OCI-LY7 (cell line): ENCODE data around the gene ST6GALNAC1. TPM values are rescaled to one million over a fixed set of nuclear protein-coding genes. Genes with fewer than 3 reads are reported as not detected.

Experiments
- BruUV-seq: library from RNA; stranded (reverse); fragments of 400-500 nt; replicated peaks from 2 replicates; lab custom pipeline; 2021; lab: Mats Ljungman, UMichigan
- CTCF ChIA-PET: fragments of 300-600 bp; sonication (Branson Sonifier 250); formaldehyde crosslinking; loops from one replicate; lab custom pipeline; 2022; ENCODE audit warnings: antibody characterized with exemption; ENCODE audit not compliant: unreplicated experiment; lab: Charles Lee
- POLR2A ChIA-PET: fragments of 300-600 bp; sonication (Branson Sonifier 250); formaldehyde crosslinking; loops from one replicate; lab custom pipeline; 2022; ENCODE audit warnings: antibody characterized with exemption; lab: Charles Lee
- DNase-seq: peaks from one replicate; pipeline ENCODE4 v3.0.0-alpha.2; 2015; ENCODE audit warnings: low spot score
- H2AFZ ChIP-seq: fragments of 200-600 bp; sonication (generic), shearing (Covaris generic); 2 replicates; pipeline ENCODE4 v1.6.1; 2014; ENCODE audit warnings: mild to moderate bottlenecking, antibody characterized with exemption, low read length, moderate library complexity
- H3K27ac ChIP-seq: fragments of 200-600 bp; sonication (generic); 2 replicates; pipeline ENCODE4 v1.5.1; 2014; ENCODE audit warnings: mixed run types, low read depth, mild to moderate bottlenecking, moderate library complexity, low read length, inconsistent platforms; ENCODE audit not compliant: poor library complexity, severe bottlenecking
- H3K36me3 ChIP-seq: fragments of 200-600 bp; sonication (generic); 2 replicates; pipeline ENCODE4 v1.6.1; 2014; ENCODE audit warnings: mild to moderate bottlenecking, antibody characterized with exemption, low read length, moderate library complexity, mixed read lengths; ENCODE audit not compliant: insufficient read depth
- H3K4me1 ChIP-seq: fragments of 200-600 bp; sonication (generic); 2 replicates; pipeline ENCODE4 v1.5.1; 2014; ENCODE audit warnings: mild to moderate bottlenecking, low read length; ENCODE audit not compliant: insufficient read depth, poor library complexity, severe bottlenecking
- H3K4me2 ChIP-seq: fragments of 200-600 bp; sonication (generic); 2 replicates; pipeline ENCODE4 v1.6.1; 2014; ENCODE audit warnings: mild to moderate bottlenecking, low read length
- H3K4me3 ChIP-seq: fragments of 200-600 bp; sonication (generic); 2 replicates; pipeline ENCODE4 v1.5.1; 2014; ENCODE audit warnings: mild to moderate bottlenecking, low read depth, low read length; ENCODE audit not compliant: poor library complexity, severe bottlenecking
- H3K79me2 ChIP-seq: fragments of 200-600 bp; sonication (generic); 2 replicates; pipeline ENCODE4 v1.6.1; 2016; ENCODE audit warnings: low read depth, mild to moderate bottlenecking, low read length, moderate library complexity, mixed read lengths; ENCODE audit not compliant: insufficient read depth
- H3K9me2 ChIP-seq: fragments of 200-600 bp; sonication (generic); 2 replicates; pipeline ENCODE4 v1.6.1; 2016; ENCODE audit warnings: mild to moderate bottlenecking, low read length, mixed read lengths; ENCODE audit not compliant: insufficient read depth
- H3K9me3 ChIP-seq: fragments of 200-600 bp; sonication (generic); 2 replicates; pipeline ENCODE4 v1.6.1; 2014; ENCODE audit warnings: mild to moderate bottlenecking, mixed run types, low read length, mixed read lengths
- H4K20me1 ChIP-seq: fragments of 200-600 bp; sonication (generic); 2 replicates; pipeline ENCODE4 v1.6.1; 2014; ENCODE audit warnings: mild to moderate bottlenecking, antibody characterized with exemption, low read length, moderate library complexity, mixed read lengths; ENCODE audit not compliant: insufficient read depth
- EZH2phosphoT487 ChIP-seq: fragments of 200-600 bp; sonication (generic); IDR thresholded peaks from 2 replicates; pipeline ENCODE4 v1.6.1; 2018; ENCODE audit warnings: low read depth, borderline replicate concordance, mild to moderate bottlenecking, mixed run types, antibody characterized with exemption, low read length, moderate library complexity, mixed read lengths
- intact Hi-C: fragments of 100-400 bp; cut with micrococcal nuclease; formaldehyde crosslinking; loops from one replicate; pipeline ENCODE4 v1.10.0; 2022; ENCODE audit not compliant: unreplicated experiment
- total RNA-seq, 2 experiments: library from RNA; depleted of rRNA in 1 of 2; stranded (reverse); fragments of >200 nt in 1 of 2; shearing (Covaris generic) in 1 of 2; gene quantifications; 2 replicates each; pipeline ENCODE4 v1.2.3, GENCODE V29; 2014 to 2022
- TF ChIP-seq, protein P1 (sequence below): fragments of 200-600 bp; sonication (generic); conservative IDR thresholded peaks from 2 replicates; pipeline ENCODE4 v1.5.1; 2014; ENCODE audit warnings: mild to moderate bottlenecking, antibody characterized with exemption, low read length, moderate library complexity, mixed read lengths

Gene ST6GALNAC1
- total RNA-seq, 2 experiments from 2014 or later: not detected

DNA sequence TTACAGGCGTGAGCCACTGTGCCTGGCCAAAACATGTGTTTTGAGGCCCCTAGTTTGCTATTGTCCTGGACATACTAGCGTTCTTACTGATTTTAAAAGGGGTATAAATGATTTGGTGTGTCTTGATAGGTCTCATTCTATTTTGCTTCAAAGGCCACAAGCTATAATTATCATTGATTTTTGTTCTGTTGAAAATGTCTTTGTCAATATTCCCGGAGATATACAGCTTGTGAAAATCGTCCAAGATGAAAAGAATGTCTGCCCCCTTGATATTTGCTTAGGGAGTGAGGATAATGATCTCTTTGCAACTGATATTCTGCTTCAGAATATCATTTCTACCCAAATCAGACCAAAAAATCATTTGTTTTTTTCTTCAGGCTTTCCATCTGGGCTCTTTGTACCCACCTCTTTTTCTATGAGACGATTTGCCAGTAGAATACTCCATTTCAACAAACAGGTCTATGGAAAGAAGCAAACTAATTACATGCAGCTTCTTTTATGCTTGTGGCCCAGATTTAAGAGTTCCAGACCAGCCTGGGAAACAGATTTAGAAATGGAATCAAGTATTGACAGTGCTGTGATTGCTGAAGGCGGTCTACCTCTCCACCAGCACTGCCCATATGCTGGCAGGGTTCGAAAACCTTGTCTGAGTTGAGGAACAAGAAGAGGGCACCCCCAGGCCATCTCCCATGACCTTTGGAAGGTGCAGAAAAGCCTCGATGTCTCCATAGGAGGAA, 14.1 kb upstream of the ST6GALNAC1 start:
- peaks cover 8% of the 10 kb centered on the region for H3K4me1 ChIP-seq
- H3K27ac ChIP-seq: no peak overlapping the region
- no peak overlapping the region for H3K4me2 ChIP-seq
- ChIA-PET POLR2A (interaction anchor here (1.2 kb wide), 1 partner anchor 38 kb away, joined by 3 read pairs; no protein-coding TSS in a partner anchor), CTCF (no interaction called here)
- TF ChIP-seq, protein P1, sequence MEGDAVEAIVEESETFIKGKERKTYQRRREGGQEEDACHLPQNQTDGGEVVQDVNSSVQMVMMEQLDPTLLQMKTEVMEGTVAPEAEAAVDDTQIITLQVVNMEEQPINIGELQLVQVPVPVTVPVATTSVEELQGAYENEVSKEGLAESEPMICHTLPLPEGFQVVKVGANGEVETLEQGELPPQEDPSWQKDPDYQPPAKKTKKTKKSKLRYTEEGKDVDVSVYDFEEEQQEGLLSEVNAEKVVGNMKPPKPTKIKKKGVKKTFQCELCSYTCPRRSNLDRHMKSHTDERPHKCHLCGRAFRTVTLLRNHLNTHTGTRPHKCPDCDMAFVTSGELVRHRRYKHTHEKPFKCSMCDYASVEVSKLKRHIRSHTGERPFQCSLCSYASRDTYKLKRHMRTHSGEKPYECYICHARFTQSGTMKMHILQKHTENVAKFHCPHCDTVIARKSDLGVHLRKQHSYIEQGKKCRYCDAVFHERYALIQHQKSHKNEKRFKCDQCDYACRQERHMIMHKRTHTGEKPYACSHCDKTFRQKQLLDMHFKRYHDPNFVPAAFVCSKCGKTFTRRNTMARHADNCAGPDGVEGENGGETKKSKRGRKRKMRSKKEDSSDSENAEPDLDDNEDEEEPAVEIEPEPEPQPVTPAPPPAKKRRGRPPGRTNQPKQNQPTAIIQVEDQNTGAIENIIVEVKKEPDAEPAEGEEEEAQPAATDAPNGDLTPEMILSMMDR: no peak
- no peak for TF ChIP-seq EZH2phosphoT487
- no peak overlapping the region for H3K4me3 ChIP-seq
- H3K9me3 ChIP-seq: no peaks in the 10 kb centered on the region
- no TSS peak for BruUV-seq
- intact Hi-C loops: no loop called here
- H2AFZ ChIP-seq: no peak overlapping the region; the same call in 1 of the 2 replicates
- no peaks in the 10 kb centered on the region for H4K20me1 ChIP-seq
- no peak for DNase-seq
- no peaks in the 10 kb centered on the region for H3K79me2 ChIP-seq
- H3K9me2 ChIP-seq: no peaks in the 10 kb centered on the region
- H3K36me3 ChIP-seq: no peaks in the 10 kb centered on the region

DNA sequence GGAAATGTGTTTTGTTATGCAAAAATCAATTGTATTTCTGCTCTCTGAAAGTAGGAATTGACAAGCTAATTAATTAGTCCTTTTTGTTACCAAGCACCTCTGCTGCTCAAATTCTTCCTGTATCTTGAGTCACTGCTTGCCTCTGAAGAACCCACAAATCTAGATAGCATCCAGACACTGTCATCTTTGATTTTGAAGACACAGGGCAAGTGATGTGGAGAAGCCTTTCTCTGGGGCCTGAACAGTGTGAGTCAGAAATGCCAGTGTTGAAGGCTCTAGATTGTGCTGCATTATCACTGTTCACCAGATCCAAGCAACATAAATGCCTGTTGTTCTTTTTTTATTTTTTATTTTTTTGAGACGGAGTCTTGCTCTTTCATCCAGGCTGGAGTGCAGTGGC, 10.9 kb upstream of the ST6GALNAC1 start:
- no TSS peak for BruUV-seq
- H3K79me2 ChIP-seq: no peaks in the 10 kb centered on the region
- no peak for TF ChIP-seq EZH2phosphoT487
- TF ChIP-seq, protein P1: no peak
- H3K9me3 ChIP-seq: no peaks in the 10 kb centered on the region
- CTCF ChIA-PET: no interaction called here
- POLR2A ChIA-PET: no interaction called here
- no peaks in the 10 kb centered on the region for H4K20me1 ChIP-seq
- no peaks in the 10 kb centered on the region for H3K9me2 ChIP-seq
- no peak overlapping the region for H2AFZ ChIP-seq
- H3K27ac ChIP-seq: no peak overlapping the region
- no peaks in the 10 kb centered on the region for H3K4me1 ChIP-seq
- no peak overlapping the region for H3K4me2 ChIP-seq
- H3K36me3 ChIP-seq: no peaks in the 10 kb centered on the region
- no peak overlapping the region for H3K4me3 ChIP-seq
- intact Hi-C loops: no loop called here
- DNase-seq: no peak

DNA sequence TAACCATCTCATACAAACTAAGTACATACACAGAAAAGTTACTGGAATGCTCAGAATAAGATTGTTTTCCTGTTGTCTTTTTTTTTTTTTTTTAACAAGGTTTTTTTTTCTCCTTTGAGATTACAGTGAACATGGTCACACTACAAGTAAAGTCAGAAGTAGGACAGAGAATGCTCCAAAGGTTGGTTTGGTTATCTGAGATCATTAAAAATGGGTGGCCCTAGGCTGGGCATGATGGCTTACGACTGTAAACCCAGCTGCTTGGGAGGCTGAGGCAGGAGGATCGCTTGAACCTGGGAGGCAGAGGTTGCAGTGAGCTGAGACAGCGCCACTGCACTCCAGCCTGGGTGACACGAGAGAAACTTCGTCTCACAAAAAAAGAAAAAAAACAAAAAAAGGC, 6.9 kb upstream of the ST6GALNAC1 start:
- CTCF ChIA-PET: no interaction called here
- BruUV-seq: no TSS peak
- no peak for DNase-seq

More for the DNA sequence above, 6.9 kb upstream of the ST6GALNAC1 start:
- no peak overlapping the region for H2AFZ ChIP-seq
- no peak overlapping the region for H3K27ac ChIP-seq
- H4K20me1 ChIP-seq: no peaks in the 10 kb centered on the region
- POLR2A ChIA-PET: interaction anchor here (0.7 to 0.8 kb wide), 3 partner anchors 19 to 401 kb away, joined by 4 to 6 read pairs (median 4); no protein-coding TSS in a partner anchor
- no peaks in the 10 kb centered on the region for H3K4me1 ChIP-seq
- intact Hi-C loops: no loop called here
- TF ChIP-seq, protein P1: no peak
- no peak for TF ChIP-seq EZH2phosphoT487
- H3K79me2 ChIP-seq: no peaks in the 10 kb centered on the region
- H3K9me2 ChIP-seq: no peaks in the 10 kb centered on the region
- no peak overlapping the region for H3K4me3 ChIP-seq
- no peak overlapping the region for H3K4me2 ChIP-seq
- H3K36me3 ChIP-seq: no peaks in the 10 kb centered on the region
- H3K9me3 ChIP-seq: peaks cover 8% of the 10 kb centered on the region; the same call in 1 of the 2 replicates
